ENCODE measurements around the gene TMEM30A.

Gene TMEM30A

DNA sequence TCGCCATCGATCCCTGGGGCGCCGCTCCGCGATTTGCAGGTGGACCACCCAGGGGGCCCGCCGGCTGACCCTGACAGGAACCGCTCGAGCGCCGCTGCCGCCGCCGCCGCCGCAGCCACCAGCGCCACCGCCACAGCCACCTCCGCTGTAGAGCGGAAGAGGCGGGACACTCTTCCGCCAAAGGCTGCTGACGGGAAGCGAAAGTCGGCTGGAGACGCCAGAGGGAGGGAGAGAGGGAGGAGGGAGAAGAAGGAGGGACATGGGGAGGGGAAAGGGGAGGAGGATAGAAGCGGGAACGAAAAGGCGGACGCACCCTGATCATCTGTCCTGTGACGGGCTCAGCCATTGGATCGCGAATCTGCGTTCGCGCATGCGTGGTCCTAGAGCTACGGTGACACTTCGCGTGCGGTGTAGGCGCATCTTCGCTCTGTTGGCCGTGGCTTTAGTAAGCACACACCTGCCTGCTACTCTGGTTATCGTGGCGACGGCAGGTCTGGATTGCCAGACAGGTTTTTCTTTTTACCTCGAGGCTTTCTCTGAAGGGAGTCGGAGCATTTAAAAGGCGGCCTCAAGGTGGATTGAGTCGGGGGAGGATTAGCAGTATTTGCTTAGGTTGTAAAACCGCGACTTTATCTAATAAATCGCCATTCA is at the start of gene TMEM30A:
Gene TMEM30A (minus strand): TSS at position 161 of the 651 bp plus-strand sequence. CDS start 154 bp downstream, at position 7.
- peak; percentile 95 to 99 (median 97) for DNase-seq
- intact Hi-C loops (cut with DNase I): loop anchor here (2.0 to 5.0 kb wide), 2 partner anchors 42 to 318 kb away; partner anchors contain the start of genes COX7A2 and SENP6

DNA sequence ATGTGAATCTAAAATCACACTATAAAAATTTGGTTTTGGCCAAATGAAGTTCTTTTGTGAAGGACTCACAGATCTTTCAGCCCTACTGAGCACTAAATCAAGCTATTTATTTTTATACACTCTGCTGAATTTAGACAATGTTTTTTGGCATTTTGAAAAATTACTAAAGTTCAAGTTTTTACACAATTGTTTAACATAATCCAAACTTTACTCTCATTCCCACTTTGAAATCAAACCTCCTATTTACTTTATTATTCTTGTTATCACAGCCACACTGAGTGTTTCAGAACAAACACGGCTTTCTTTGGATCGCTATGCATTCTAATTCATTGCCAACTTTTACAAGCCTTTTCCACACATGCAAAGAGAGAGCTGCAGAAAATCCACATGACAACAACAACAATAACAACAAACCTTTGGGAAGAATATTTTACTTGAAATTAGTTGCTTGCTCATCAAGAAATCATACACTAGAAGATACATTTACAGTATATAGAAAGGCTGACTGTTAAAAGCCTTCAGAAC is 49.1 kb upstream of the TMEM30A start:
- DNase-seq: no peak

DNA sequence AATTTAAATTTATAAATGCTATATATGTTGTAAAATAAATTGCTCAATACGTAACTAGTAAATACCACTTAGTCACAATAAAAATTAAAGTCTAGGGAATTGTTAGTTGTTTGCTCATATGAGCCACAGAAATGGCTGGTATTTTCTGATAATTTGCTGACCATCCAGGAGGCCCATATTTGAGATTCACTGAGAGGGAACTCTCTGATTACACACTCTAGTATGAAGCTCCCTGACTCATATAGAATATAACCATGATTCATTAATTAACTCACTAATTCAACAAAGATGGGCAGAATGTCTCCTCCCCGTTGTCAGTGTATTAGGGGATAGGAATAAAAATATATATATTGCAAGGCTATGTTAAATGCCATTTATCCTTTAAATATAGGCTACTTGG is 46.6 kb upstream of the TMEM30A start:
- DNase-seq: no peak
- intact Hi-C loops (cut with DNase I): no loop called here

More for the DNA sequence above, 49.1 kb upstream of the TMEM30A start:
- intact Hi-C loops (cut with DNase I): no loop called here

DNA sequence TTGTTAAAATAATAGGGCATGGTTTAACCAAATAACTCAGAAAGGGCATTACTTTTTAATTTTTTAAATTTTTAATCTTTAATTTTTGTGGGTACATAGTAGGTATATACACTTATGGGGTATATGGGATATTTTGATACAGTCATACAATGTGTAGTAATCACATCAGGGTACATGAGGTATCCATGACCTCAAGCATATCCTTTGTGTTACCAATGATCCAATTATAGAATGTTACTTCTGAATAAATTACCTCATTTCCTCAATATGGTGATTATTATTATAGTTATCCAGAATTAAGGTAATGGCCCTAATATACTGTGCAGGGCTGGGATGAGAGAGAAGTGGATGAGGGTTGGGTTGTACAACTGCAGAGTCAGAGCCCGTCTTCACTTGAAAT is 45.1 kb upstream of the TMEM30A start:
- no peak for DNase-seq
- intact Hi-C loops (cut with DNase I): no loop called here

DNA sequence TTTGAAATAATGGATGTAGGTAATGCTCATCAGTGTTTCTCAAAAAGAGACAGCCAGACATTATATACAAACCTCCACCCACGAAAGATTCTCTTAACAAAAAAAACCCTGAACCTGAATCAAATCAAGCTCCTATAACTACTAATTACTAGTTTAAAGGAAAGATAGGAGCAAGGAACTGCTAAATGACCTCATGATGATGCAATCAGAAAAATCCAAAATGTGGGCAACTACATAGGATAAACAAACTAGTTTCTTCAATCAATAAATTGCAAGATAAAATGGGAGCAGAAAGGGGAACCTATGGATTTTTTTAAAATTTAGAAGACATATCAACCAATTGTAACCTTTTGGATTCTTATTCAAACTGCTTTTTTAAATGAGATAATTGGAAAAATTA is 43.2 kb upstream of the TMEM30A start:
- DNase-seq: no peak
- intact Hi-C loops (cut with DNase I): no loop called here

DNA sequence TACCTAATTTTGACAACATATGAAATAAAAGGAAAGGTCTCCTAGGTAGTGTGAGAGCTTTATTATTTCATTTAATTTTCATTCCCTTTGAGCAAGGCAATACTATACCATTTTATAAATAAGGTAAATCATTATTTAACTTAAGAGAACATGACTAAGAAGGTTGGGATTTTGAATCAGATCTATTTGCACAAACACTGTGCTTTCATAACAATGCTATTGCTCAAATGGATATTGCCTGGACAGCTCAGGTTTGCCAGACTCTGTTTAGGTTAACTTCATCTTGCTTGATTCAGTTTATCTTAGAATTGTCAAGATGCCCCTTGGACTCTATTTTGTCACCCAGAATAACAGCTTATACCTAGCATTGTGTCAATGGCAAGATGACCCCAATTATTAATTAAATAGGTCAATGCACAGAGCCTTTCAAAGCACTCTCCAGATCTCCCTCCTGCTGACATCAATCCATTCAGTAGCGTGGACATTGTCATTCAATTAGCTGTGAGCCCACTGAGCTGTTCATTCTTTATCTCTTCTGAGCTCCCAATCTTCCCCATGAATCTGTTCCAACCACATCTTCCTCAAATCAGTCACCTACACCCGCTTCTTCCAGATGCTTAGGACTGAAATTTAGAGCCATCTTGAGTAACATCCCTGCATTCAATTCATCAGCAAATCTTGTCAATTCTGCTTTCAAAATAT is 42.1 kb upstream of the TMEM30A start:
- no peak for DNase-seq

DNA sequence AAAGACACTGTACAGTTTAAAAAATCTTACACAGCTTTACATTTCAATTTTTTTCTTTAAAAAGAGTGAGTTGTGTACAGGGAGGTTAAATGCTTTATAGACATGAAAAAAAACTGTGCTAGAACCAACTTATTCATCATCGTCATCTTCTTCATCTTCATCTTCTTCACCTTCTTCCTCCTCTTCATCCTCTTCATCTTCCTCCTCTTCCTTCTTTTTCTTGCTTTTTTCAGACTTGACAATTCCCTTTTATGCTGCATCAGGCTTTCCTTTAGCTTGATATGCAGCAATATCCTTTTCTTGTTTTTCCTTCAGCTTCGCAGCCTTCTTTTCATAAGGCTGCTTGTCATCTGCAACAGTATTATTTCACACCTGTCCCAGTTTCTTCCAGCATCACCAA is 34.3 kb upstream of the TMEM30A start:
- no peak for DNase-seq
- intact Hi-C loops (cut with DNase I): no loop called here

More for the DNA sequence above, 42.1 kb upstream of the TMEM30A start:
- intact Hi-C loops (cut with DNase I): no loop called here

DNA sequence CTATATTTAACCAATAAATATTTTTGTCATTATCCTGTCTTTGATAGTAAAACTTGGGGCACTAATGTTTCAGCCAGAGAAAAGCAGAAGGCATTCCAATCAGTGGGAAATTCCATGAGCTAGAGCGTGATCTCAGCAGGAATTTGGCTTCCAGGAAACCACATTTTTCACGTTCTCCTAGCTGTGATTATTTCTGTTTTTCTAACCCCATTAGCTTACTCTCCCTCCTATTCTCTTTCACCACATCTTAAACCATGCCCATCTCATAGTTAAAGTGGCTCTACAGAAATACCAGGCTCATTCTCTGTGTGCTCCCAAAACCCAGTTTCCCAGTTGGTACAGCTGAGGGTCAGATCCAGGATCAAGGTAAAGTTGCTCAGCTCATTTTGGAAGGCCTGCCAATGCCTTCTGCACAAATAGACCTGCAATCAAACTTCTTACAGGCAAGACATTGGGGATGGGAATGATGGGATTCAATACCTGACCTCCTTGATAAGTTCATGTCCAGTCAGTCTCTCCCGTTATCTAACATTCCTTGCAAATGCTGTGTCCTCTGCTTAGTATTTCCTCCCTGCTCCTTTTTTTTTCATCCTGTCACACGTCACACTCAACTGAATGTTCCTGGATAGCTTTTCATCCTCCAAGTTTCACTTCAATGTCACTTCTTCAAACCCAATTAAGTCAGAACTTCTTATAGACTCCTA is 33.1 kb upstream of the TMEM30A start:
- DNase-seq: no peak
- intact Hi-C loops (cut with DNase I): no loop called here

DNA sequence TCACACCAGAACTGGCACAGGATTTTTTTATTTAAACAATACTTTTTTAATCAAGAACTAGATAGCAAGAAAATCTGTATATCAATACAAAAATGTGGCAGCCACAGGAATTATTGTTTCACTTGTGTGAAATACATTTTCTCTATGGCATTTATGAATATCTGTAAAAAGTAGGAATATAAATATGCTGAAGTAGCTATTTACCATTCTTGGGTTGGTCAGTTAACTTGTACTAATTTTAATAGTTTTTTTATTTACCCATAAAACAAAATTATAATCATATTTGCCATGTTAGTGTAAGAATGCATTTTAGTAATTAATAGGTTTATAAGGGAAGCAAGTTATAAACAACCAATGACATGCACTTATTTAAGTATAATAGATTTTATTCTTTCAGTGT is 31.4 kb upstream of the TMEM30A start:
- intact Hi-C loops (cut with DNase I): no loop called here
- DNase-seq: no peak

DNA sequence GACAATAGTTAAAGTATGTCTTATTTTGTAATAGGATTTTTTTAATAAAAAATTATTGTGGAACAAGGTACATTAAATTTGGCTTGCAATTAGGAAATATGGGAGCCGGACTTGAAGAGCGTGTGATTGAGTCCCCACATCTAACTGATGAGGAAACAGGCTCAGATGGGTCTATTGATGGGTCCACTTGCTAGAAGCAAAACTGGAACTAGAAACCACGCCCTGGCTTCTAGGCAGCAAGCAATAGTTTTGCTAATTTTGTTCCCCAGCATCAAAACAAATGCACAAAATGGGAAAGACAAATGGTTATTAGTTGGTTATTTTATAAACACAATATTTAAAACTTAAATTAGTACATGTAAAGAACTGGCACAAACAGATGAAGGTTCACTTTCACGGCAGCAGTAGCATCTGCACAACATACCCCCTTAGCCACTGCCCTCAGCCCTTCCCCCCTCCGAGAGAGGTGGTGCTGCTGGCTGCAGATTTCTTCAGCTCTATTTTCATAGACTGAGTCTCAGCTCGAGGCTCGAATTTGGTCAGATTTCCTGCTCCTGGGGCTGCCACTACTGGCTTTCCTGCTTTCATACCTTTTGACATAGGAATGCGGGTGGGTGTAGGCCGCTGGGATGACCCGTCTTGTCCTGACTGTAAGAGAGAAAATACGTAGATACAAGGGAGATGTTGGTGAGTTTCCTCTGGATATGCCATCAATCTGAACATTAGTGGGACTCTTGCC is 23.8 kb upstream of the TMEM30A start:
- no peak for DNase-seq
- intact Hi-C loops (cut with DNase I): no loop called here

DNA sequence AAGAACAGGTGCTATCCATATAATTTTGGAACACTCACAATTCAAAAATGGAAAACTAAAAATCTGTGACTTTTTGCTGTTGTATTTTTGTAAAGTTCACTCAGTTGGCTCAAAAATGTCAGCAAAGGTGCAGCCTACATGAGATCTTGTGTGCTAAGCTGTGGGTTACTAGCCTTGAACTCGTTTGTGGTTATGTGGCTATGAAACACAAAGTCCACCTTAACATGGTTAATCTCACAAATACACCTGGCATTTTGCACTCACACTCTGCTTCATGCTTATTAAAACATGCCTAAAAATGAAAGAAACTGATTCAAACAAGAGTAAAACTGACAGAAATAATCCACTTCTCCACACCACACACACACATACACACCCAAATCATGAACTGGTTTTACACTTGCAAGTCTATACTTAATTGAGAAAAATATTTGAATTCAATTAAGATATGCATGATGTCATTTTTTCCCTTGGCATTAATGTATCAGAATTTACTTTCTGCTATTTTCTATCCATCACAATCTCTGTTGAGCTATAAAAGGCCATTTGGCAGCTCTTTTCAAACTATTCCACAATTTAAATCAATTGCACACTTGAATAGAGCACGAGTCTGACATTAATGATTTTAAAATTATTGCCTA is 22.9 kb upstream of the TMEM30A start:
- DNase-seq: no peak
- intact Hi-C loops (cut with DNase I): no loop called here

DNA sequence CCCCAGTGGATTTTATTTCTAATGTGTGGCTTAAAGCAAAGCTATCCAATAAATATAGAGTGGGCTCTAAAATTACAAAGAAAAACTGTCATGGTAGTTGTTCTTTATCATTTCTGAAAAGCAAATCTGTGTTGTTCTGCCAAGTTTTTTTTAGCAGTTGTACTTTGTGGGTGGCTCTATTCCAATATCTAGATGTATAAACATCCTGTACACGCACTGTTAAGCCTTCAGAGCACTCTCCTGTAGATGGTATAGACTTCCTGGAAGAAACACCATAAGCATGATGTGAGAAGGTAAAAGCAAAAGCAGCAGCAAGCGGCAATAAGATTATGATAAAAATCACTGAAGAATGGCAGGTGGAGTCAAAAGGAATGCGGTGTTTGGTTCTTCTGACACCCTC is 21.5 kb upstream of the TMEM30A start:
- intact Hi-C loops (cut with DNase I): no loop called here
- no peak for DNase-seq

DNA sequence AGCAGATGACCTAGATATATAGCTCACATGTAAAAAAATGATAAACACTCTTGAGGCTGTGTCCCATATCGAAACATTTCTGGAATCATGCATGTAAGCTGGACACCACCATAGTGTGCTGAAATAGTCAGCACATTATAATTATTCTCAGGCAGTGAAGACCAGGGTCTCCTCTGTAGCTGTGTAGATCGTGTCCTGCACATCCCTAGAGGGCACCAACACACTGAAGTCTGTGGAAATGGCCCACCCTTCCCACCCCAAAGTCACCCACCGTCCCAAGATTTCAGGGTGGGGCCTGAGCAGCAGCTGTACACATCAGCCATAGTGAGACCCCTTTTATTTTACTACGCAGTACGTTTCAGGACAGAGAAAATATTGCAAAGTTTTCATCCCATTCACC is 21.0 kb upstream of the TMEM30A start:
- intact Hi-C loops (cut with DNase I): no loop called here

DNA sequence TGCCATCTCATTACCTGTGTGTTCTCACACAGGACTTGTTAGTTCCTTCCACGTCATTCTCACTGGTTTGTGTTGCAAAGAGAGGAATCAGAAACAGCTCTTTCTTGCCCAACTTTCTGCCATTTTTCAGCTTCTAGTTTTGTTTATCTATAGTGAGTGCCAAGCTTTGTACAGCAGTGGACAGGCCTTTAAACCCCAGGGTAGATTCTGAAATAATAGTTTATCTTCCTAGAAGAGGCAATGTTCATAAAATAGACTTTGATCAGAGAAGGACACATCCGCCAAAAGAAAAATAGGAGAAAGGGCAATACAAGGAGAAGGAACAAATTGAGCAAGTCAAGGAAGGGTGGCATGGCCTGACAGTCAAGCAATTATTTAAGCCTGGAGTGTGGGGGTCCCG is 17.7 kb upstream of the TMEM30A start:
- intact Hi-C loops (cut with DNase I): no loop called here
- no peak for DNase-seq

More for the DNA sequence above, 21.0 kb upstream of the TMEM30A start:
- DNase-seq: no peak

DNA sequence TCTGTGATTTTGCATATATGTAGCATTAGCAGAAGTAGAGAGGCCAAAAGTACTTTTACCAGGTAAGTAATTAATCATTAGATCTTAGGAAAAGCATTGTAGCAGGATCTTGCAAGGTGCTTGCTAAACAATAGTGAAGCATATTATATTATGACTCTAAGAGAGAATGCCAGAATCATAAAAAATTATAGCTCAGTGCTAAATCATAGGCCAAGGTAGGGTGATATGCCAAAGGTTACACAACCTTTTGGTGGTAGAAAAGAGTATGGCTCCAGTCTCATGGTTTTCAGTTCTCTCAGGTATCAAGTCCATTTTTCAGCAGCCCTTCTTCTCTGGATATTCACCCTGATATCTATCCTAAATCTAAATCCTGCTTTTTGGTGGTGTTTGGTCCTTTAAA is 16.9 kb upstream of the TMEM30A start:
- DNase-seq: no peak
- intact Hi-C loops (cut with DNase I): no loop called here

DNA sequence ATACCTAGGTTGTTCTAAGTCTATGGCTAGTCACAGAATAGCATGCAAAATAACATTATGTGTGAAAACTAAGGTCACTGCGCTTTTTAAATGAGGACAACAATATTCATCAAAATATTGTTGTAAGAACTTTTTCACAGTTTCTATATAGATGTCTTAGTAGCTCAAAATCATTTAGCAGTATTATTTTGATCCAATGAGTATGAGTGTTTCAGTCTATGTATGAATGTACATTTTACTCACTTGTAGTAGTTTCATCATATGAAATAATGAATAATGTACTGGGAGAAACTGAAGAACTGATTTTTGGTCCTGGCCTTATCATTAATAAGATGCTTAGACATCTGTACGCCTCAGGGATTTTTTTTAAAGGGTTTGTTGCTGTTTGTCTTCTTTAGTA is 16.5 kb upstream of the TMEM30A start:
- intact Hi-C loops (cut with DNase I): no loop called here
- no peak for DNase-seq

DNA sequence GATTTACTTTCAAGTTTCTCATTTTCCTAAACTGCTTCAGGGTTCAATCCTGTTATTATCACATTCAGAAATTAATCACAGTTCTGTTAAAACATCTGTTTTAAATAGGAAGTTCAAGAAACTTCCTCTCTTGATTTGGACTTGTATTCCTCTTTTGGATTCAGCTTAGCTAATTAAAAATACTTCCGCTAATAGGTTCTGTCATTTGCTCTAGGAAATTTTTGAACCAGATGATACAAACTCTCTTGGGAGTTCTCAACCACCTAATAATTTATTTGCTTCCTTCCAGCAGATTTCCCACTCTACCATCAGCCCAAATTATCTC is 15.9 kb upstream of the TMEM30A start:
- intact Hi-C loops (cut with DNase I): no loop called here
- no peak for DNase-seq

DNA sequence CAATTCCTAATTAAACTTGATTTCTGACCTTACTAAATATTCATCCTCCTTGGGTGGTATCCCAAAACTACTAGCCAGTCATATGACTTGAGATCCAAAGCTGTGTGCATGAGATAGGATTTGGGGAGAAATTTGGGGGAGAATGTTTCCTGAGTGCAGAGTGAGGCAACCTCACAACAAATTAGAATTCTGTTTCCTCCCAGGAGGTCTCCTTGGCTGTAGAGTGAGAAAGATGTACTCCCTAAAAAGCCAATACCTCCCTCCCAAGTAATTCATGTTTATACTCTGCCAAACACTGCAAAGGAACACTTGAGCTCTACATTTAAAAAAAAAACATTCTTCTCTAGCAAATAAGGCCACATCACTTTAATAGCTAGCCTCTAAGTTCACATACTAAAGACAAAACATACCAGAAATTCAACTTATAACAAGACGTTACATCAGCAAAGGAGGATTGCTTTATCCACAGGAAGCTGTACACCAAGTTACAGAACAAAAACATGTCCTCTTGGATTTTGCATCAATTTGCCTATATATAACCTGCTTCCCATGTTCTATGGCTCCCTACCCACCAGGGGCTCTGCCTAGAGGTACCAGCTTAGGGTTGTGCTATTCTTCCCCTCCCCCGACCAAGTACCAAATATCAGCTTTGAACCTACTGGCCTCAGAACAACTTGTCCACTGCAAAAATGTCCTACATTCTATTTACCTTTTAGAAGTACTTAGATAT is 15.4 kb upstream of the TMEM30A start:
- no peak for DNase-seq
- intact Hi-C loops (cut with DNase I): no loop called here

Data from posterior cingulate gyrus (tissue), 11 donors.